Peyer's patch (tissue), 4 donors: ENCODE results near the gene LDLRAD4. TPM values are rescaled to one million over a fixed set of nuclear protein-coding genes. Genes with fewer than 3 reads are reported as not detected.

Source experiments
- DNase-seq, 3 donors: peaks; one replicate each; pipeline ENCODE4 v3.0.0-alpha.2; 2017 to 2019
- H3K27ac ChIP-seq, 4 donors: fragments of 200-600 bp; sonication (generic); one replicate each; pipeline ENCODE4 v1.5.1; 2016 to 2019
- H3K27me3 ChIP-seq, 2 donors: fragments of 200-600 bp; sonication (generic); one replicate each; pipeline ENCODE4 v1.5.1; 2019
- H3K36me3 ChIP-seq, 3 donors: fragments of 200-600 bp; sonication (generic); one replicate each; pipeline ENCODE4 v1.5.1; 2016 to 2019
- H3K4me1 ChIP-seq, 4 donors: fragments of 200-600 bp; sonication (generic); one replicate each; pipeline ENCODE4 v1.5.1; 2016 to 2019
- H3K4me3 ChIP-seq, 4 donors: fragments of 200-600 bp; sonication (generic); 1 replicate in 3 of 4; 2 replicates in 1 of 4; pipeline ENCODE4 v1.5.1; 2016 to 2019; ENCODE audit warnings: mild to moderate bottlenecking in 1 of 4
- H3K9me3 ChIP-seq, 4 donors: fragments of 200-600 bp; sonication (generic); one replicate each; pipeline ENCODE4 v1.5.1; 2016 to 2019; ENCODE audit warnings: mild to moderate bottlenecking in 1 of 4
- POLR2A ChIP-seq, 2 donors: fragments of 450-650 bp; IDR thresholded peaks; one replicate each; pipeline ENCODE4 v1.5.1; 2017; ENCODE audit warnings: antibody characterized with exemption in 2 of 2, mild to moderate bottlenecking in 2 of 2, moderate library complexity in 2 of 2
- total RNA-seq, 4 donors: library from RNA; depleted of rRNA; stranded (reverse); fragments of >200 nt; gene quantifications; one replicate each; pipeline ENCODE4 v1.1.0, GENCODE V29; 2016
- TF ChIP-seq, protein P1 (sequence below), 6 experiments: fragments of 450-650 bp in 4 of 6; fragments of 200-600 bp in 2 of 6; sonication (generic) in 1 of 6; IDR thresholded peaks; one replicate each; pipeline ENCODE4 v1.5.1; 2017 to 2019; ENCODE audit warnings: antibody characterized with exemption in 6 of 6, mild to moderate bottlenecking in 3 of 6, moderate library complexity in 1 of 6

LDLRAD4 gene
- total RNA-seq, 4 donors from 2014 or later, result 24.8 to 128 (median 50.0) TPM

DNA sequence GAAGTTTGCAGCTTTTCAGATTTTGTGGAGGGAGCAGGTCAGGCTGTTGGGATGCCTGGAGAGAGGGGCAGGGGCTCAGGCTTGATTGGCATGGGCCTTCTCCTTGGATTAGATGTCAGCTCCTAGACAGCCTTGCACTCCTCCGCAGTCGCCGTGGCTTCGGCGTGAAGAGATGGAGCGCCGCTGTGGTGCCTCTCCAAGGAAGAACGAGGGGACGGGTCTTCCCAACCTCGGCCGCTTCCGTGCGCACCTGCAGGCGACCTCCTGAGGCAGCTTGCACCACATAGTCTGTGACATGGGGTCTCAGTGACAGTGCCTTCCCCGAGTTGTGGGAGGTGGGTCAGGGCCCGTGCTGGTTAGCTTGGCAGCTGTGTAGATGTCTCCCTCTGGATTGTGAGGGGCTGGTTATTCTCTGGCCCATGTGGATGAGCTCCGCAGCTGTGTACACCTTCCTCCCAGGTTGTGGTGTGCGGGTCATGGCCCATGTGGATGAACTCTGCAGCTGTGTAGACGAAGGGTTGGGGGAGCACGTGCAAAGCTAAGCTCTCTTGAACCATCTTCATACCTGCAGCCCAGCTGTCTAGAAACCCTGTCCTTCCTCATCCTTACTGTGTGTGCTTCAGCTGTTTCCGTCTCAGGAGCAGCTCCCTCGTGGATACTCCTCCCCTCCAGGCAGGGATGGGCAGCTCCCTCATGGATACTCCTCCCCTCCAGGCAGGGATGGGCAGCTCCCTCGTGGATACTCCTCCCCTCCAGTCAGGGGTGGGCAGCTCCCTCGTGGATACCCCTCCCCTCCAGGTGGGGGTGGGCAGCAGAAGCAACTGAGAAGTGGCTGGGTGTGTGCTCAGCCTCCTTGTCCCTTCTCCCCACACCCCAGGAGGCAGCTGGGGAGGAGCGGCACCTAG, 170.3 kb downstream of the LDLRAD4 start:
- H3K27ac ChIP-seq, result no peak overlapping the region
- DNase-seq, result no peak

DNA sequence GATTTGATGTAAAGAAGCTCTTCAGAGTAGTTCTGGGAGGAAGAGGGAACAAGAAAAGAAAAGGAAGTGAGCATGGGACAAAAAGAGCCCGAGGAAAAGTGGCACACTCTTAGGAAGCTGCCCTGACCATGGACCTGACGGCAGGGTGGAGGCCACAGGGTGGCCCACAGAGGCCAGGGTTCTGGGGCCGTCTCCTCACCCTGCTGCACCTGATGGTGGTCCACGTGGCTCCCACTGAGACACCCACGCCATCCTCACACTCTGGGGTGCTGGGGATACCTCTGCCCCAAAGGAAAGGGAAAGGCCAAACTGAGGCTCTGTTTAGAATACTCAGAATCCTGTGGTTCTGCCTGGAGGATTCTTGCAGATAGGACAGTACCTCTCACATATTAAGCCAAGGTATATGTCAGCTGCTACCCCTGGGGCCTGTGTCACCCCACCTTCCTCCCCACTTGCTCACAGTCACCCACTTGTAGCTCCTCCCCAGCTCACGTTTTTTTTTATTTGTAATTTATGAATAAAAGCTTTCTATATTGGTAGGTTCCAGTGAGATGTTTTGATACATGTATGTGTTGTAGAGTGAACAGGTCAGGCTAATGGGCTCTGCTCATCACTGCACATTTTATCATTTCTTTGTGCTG, 171.1 kb downstream of the LDLRAD4 start:
- Histone ChIP-seq H3K36me3 (peaks cover 0 to 13% (median 0%) of the 10 kb centered on the region in 3 donors), H3K4me3 (no peak overlapping the region), H3K4me1 (peaks cover 0 to 2% (median 0%) of the 10 kb centered on the region in 4 donors), H3K27me3 (no peaks in the 10 kb centered on the region), H3K27ac (no peak overlapping the region), H3K9me3 (no peaks in the 10 kb centered on the region)
- TF ChIP-seq, protein P1, sequence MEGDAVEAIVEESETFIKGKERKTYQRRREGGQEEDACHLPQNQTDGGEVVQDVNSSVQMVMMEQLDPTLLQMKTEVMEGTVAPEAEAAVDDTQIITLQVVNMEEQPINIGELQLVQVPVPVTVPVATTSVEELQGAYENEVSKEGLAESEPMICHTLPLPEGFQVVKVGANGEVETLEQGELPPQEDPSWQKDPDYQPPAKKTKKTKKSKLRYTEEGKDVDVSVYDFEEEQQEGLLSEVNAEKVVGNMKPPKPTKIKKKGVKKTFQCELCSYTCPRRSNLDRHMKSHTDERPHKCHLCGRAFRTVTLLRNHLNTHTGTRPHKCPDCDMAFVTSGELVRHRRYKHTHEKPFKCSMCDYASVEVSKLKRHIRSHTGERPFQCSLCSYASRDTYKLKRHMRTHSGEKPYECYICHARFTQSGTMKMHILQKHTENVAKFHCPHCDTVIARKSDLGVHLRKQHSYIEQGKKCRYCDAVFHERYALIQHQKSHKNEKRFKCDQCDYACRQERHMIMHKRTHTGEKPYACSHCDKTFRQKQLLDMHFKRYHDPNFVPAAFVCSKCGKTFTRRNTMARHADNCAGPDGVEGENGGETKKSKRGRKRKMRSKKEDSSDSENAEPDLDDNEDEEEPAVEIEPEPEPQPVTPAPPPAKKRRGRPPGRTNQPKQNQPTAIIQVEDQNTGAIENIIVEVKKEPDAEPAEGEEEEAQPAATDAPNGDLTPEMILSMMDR (IDR thresholded peaks at IDR 0.05), result no peak
- TF ChIP-seq POLR2A (IDR thresholded peaks at IDR 0.05), result no peak
- DNase-seq, result no peak

More for the DNA sequence above, 170.3 kb downstream of the LDLRAD4 start:
- Histone ChIP-seq H3K36me3 (peaks cover 0 to 13% (median 0%) of the 10 kb centered on the region in 3 donors), H3K4me1 (no peaks in the 10 kb centered on the region), H3K4me3 (no peak overlapping the region), H3K9me3 (no peaks in the 10 kb centered on the region), H3K27me3 (no peaks in the 10 kb centered on the region)
- TF ChIP-seq POLR2A (IDR thresholded peaks at IDR 0.05), result no peak
- TF ChIP-seq, protein P1 (IDR thresholded peaks at IDR 0.05), result no peak

- no peaks in the 10 kb centered on the region for H3K9me3 ChIP-seq
- no peak for DNase-seq
- no peak overlapping the region for H3K27ac ChIP-seq
- no peak for TF ChIP-seq POLR2A (IDR thresholded peaks at IDR 0.05)
- TF ChIP-seq, protein P1 (IDR thresholded peaks at IDR 0.05), result no peak
- peaks cover 0 to 13% (median 0%) of the 10 kb centered on the region in 3 donors for H3K36me3 ChIP-seq
- no peak overlapping the region for H3K4me3 ChIP-seq
- H3K4me1 ChIP-seq, result peaks cover 0 to 5% (median 0%) of the 10 kb centered on the region in 4 donors
- H3K27me3 ChIP-seq, result no peaks in the 10 kb centered on the region
These were observed 171.6 kb downstream of the LDLRAD4 start for GRCh38 chr18:13390196-13390595.

DNA sequence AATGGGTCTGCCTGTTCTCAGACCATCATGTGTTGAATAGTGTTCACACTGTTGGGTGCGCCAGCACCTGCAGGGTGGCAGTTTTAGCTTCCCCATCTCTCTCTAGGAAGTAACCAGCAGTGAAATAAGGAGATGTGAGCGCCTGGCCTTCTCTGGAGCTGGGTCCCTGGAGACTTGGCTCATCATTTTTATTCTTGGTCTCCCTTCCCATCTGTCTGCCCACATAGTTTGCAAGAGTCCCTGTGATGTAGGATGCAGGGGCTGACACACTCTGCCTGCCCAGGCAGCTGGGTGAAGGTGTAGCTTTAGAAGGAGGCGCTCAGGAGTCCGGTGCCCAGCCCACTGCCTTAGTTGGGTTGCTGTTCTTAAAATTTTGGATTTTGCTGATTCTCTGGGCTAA, 172.2 kb downstream of the LDLRAD4 start:
- Histone ChIP-seq H3K27me3 (no peaks in the 10 kb centered on the region), H3K4me1 (peaks cover 0 to 5% (median 0%) of the 10 kb centered on the region in 4 donors), H3K9me3 (no peaks in the 10 kb centered on the region), H3K27ac (no peak overlapping the region), H3K4me3 (no peak overlapping the region), H3K36me3 (peaks cover 0 to 13% (median 0%) of the 10 kb centered on the region in 3 donors)
- TF ChIP-seq, protein P1 (IDR thresholded peaks at IDR 0.05), result no peak
- no peak for TF ChIP-seq POLR2A (IDR thresholded peaks at IDR 0.05)
- DNase-seq, result no peak

DNA sequence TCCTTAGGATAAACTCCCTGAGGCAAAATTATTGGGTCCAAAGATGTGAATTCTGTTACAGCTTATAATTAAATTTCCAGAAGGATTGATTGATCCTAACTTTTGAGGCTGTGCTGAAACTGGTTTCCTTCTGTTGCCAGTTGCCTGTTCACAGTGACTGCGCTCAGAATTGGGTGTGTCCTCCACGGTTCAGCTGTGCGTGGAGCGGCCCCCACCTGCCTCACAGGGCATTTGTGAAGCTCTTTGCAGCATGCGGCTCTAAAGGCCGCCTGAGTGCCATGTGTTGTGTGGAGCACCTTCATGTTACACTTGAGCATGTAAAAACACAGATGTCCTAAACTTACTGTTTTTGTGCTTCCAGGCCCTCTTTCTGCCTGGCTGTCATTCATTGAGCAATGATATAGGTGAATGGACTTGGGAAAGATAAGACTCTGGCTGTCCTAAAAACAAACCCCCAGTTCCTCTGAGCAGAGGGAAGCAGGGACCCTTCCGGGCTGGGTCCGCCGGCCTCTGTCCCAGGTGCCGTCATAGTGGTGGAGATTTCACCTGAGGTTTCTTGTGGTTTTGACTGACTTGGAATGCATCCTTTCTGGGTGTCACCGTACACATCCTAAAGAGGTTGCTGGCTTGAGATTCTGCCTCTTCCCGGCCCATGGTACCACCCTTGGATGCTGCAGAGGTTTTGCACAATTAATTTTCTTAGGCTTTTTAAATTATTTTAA, 173.6 kb downstream of the LDLRAD4 start:
- H3K36me3 ChIP-seq, result peaks cover 0 to 13% (median 0%) of the 10 kb centered on the region in 3 donors
- H3K9me3 ChIP-seq, result no peaks in the 10 kb centered on the region
- no peak overlapping the region for H3K4me3 ChIP-seq
- DNase-seq, result no peak
- H3K27me3 ChIP-seq, result no peaks in the 10 kb centered on the region
- H3K4me1 ChIP-seq, result peaks cover 0 to 5% (median 0%) of the 10 kb centered on the region in 4 donors
- no peak overlapping the region for H3K27ac ChIP-seq
- TF ChIP-seq POLR2A (IDR thresholded peaks at IDR 0.05), result no peak
- TF ChIP-seq, protein P1 (IDR thresholded peaks at IDR 0.05), result no peak
